ENCODE data around the gene CACNA2D4.

The CACNA2D4 gene

DNA sequence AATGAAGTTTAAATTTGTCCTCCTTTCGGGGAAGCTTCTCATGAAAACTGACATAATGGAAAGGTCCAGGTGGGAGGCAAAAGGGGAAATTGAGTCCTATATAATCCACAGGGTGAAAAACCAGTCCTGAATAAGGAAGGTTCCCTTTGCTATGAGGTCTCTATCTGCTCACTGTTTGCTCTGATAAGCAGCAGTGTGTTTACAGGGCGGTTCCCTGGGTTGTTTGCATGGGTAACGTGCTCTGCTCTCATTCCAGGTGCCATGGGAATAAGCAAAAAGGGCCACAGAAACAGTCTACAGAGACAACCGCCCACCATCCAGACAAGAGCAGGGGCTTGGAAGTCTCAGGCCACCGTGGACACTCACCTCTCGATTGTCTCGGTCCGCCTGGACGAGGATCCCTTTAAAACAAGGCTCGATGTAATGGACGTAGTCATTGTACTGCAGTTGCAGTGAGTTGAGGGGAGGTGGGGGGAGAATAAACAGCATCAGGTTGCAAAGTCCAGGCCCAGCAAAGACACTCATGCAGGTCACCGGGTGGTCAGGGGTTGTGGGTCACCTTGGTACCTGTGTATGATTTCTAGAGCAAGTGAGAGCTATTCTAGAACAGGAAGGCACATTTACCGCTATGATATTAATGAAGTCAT lies 32.7 kb downstream of the CACNA2D4 start:
- Histone ChIP-seq H3K4me1 (ENCODE audit: control insufficient read depth in 1 of 2, insufficient read depth in 2 of 2, low read length in 2 of 2) (no peaks in the 10 kb centered on the region), H3K4me3 (ENCODE audit: low read depth in 1 of 2, low read length in 2 of 2) (no peak overlapping the region), H3K9me3 (ENCODE audit: control insufficient read depth in 1 of 2, low read length in 2 of 2) (no peaks in the 10 kb centered on the region), H3K27me3 (ENCODE audit: control insufficient read depth in 1 of 2, insufficient read depth in 2 of 2, low read length in 2 of 2) (no peaks in the 10 kb centered on the region), H3K27ac (ENCODE audit: low read depth, low read length) (no peak overlapping the region), H3K9ac (ENCODE audit: low read depth in 1 of 2, low read length in 2 of 2) (no peak overlapping the region), H3K36me3 (ENCODE audit: control insufficient read depth in 1 of 2, insufficient read depth in 2 of 2, low read length in 2 of 2) (no peaks in the 10 kb centered on the region)

- Histone ChIP-seq H3K27ac (ENCODE audit: low read depth, low read length) (no peak overlapping the region), H3K36me3 (ENCODE audit: control insufficient read depth in 1 of 2, insufficient read depth in 2 of 2, low read length in 2 of 2) (no peaks in the 10 kb centered on the region), H3K4me1 (ENCODE audit: control insufficient read depth in 1 of 2, insufficient read depth in 2 of 2, low read length in 2 of 2) (no peaks in the 10 kb centered on the region), H3K27me3 (ENCODE audit: control insufficient read depth in 1 of 2, insufficient read depth in 2 of 2, low read length in 2 of 2) (no peaks in the 10 kb centered on the region), H3K9me3 (ENCODE audit: control insufficient read depth in 1 of 2, low read length in 2 of 2) (no peaks in the 10 kb centered on the region), H3K4me3 (ENCODE audit: low read depth in 1 of 2, low read length in 2 of 2) (no peak overlapping the region), H3K9ac (ENCODE audit: low read depth in 1 of 2, low read length in 2 of 2) (no peak overlapping the region)
Observed at GRCh38 chr12:1885082-1885596, 33.3 kb downstream of the CACNA2D4 start.

DNA sequence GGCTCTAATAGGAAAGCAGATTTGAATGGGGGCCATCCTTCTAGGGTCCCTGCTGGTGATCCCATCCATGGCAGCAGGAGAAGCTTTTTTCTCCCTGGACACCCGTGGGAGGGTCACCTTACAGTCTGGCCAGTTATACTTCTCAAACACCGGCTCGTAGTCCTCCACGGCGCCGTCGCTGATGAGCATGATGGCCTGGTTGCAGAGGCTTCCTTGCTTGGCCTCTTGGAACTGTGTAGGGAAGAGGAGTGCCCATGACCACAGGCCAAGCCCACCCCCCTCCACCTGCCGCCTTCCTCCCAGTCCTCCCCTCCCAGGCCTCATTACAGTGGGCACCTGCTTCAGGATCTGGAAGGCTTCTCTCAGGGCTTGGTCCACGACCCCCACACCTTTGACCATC lies 33.8 kb downstream of the CACNA2D4 start:
- H3K9me3 ChIP-seq (ENCODE audit: control insufficient read depth in 1 of 2, low read length in 2 of 2): no peaks in the 10 kb centered on the region
- H3K27me3 ChIP-seq (ENCODE audit: control insufficient read depth in 1 of 2, insufficient read depth in 2 of 2, low read length in 2 of 2): no peaks in the 10 kb centered on the region
- no peak overlapping the region for H3K9ac ChIP-seq (ENCODE audit: low read depth in 1 of 2, low read length in 2 of 2)
- no peaks in the 10 kb centered on the region for H3K4me1 ChIP-seq (ENCODE audit: control insufficient read depth in 1 of 2, insufficient read depth in 2 of 2, low read length in 2 of 2)
- no peaks in the 10 kb centered on the region for H3K36me3 ChIP-seq (ENCODE audit: control insufficient read depth in 1 of 2, insufficient read depth in 2 of 2, low read length in 2 of 2)
- no peak overlapping the region for H3K27ac ChIP-seq (ENCODE audit: low read depth, low read length)
- H3K4me3 ChIP-seq (ENCODE audit: low read depth in 1 of 2, low read length in 2 of 2): no peak overlapping the region

DNA sequence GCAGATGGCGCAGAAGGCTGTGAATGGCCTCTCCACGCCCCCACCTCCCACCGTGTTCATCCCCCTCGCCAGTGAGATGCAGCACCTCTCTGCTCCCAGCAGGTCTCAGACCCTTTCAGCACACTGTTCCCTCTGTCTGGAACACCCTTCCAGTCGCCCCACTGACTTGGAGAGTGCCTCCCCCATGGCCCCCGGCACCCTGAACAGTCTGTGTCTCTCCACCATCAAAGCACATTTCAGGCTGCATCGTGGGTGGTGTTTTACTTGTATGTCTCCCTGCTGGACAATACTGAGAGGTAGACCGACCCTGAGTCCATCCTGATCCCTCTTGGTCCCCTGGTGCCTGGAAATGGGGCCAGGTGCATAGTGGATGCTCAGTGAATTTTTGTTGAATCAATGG lies 34.9 kb downstream of the CACNA2D4 start:
- Histone ChIP-seq H3K36me3 (ENCODE audit: control insufficient read depth in 1 of 2, insufficient read depth in 2 of 2, low read length in 2 of 2) (no peaks in the 10 kb centered on the region), H3K4me1 (ENCODE audit: control insufficient read depth in 1 of 2, insufficient read depth in 2 of 2, low read length in 2 of 2) (no peaks in the 10 kb centered on the region), H3K27me3 (ENCODE audit: control insufficient read depth in 1 of 2, insufficient read depth in 2 of 2, low read length in 2 of 2) (no peaks in the 10 kb centered on the region), H3K4me3 (ENCODE audit: low read depth in 1 of 2, low read length in 2 of 2) (no peak overlapping the region), H3K9ac (ENCODE audit: low read depth in 1 of 2, low read length in 2 of 2) (no peak overlapping the region), H3K9me3 (ENCODE audit: control insufficient read depth in 1 of 2, low read length in 2 of 2) (no peaks in the 10 kb centered on the region), H3K27ac (ENCODE audit: low read depth, low read length) (no peak overlapping the region)

- H3K4me1 ChIP-seq (ENCODE audit: control insufficient read depth in 1 of 2, insufficient read depth in 2 of 2, low read length in 2 of 2): no peaks in the 10 kb centered on the region
- no peak overlapping the region for H3K4me3 ChIP-seq (ENCODE audit: low read depth in 1 of 2, low read length in 2 of 2)
- no peak overlapping the region for H3K27ac ChIP-seq (ENCODE audit: low read depth, low read length)
- H3K36me3 ChIP-seq (ENCODE audit: control insufficient read depth in 1 of 2, insufficient read depth in 2 of 2, low read length in 2 of 2): no peaks in the 10 kb centered on the region
- no peaks in the 10 kb centered on the region for H3K9me3 ChIP-seq (ENCODE audit: control insufficient read depth in 1 of 2, low read length in 2 of 2)
- H3K9ac ChIP-seq (ENCODE audit: low read depth in 1 of 2, low read length in 2 of 2): no peak overlapping the region
- H3K27me3 ChIP-seq (ENCODE audit: control insufficient read depth in 1 of 2, insufficient read depth in 2 of 2, low read length in 2 of 2): no peaks in the 10 kb centered on the region
Observed at GRCh38 chr12:1882850-1883470, 35.5 kb downstream of the CACNA2D4 start.

GRCh38 chr12:1882405-1882804 lies 36.0 kb downstream of the CACNA2D4 start:
- Histone ChIP-seq H3K36me3 (ENCODE audit: control insufficient read depth in 1 of 2, insufficient read depth in 2 of 2, low read length in 2 of 2) (no peaks in the 10 kb centered on the region), H3K4me1 (ENCODE audit: control insufficient read depth in 1 of 2, insufficient read depth in 2 of 2, low read length in 2 of 2) (no peaks in the 10 kb centered on the region), H3K9ac (ENCODE audit: low read depth in 1 of 2, low read length in 2 of 2) (no peak overlapping the region), H3K9me3 (ENCODE audit: control insufficient read depth in 1 of 2, low read length in 2 of 2) (no peaks in the 10 kb centered on the region), H3K4me3 (ENCODE audit: low read depth in 1 of 2, low read length in 2 of 2) (no peak overlapping the region), H3K27me3 (ENCODE audit: control insufficient read depth in 1 of 2, insufficient read depth in 2 of 2, low read length in 2 of 2) (no peaks in the 10 kb centered on the region), H3K27ac (ENCODE audit: low read depth, low read length) (no peak overlapping the region)

DNA sequence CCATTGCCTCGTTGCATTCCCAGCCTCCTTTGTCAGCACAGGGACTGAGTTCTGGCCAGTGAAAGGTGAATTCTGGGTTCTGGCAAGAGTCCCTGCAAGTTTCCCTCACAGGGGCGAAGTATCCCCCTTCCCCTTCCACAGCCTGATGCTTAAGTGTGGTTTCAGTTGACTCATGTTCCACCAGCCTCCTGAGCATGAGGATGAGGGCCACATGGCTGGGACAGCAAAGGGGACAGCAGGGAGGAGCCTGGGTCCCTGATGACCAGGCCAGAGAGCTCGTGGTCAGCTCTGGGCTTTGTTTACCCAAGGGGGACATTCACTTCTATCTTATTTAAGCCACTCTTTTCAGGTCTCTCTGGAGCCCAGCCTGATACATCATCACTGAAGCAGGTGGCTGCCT lies 36.5 kb downstream of the CACNA2D4 start:
- no peaks in the 10 kb centered on the region for H3K27me3 ChIP-seq (ENCODE audit: control insufficient read depth in 1 of 2, insufficient read depth in 2 of 2, low read length in 2 of 2)
- no peak overlapping the region for H3K27ac ChIP-seq (ENCODE audit: low read depth, low read length)
- no peaks in the 10 kb centered on the region for H3K9me3 ChIP-seq (ENCODE audit: control insufficient read depth in 1 of 2, low read length in 2 of 2)
- H3K4me1 ChIP-seq (ENCODE audit: control insufficient read depth in 1 of 2, insufficient read depth in 2 of 2, low read length in 2 of 2): no peaks in the 10 kb centered on the region
- no peak overlapping the region for H3K9ac ChIP-seq (ENCODE audit: low read depth in 1 of 2, low read length in 2 of 2)
- no peaks in the 10 kb centered on the region for H3K36me3 ChIP-seq (ENCODE audit: control insufficient read depth in 1 of 2, insufficient read depth in 2 of 2, low read length in 2 of 2)
- H3K4me3 ChIP-seq (ENCODE audit: low read depth in 1 of 2, low read length in 2 of 2): no peak overlapping the region

DNA sequence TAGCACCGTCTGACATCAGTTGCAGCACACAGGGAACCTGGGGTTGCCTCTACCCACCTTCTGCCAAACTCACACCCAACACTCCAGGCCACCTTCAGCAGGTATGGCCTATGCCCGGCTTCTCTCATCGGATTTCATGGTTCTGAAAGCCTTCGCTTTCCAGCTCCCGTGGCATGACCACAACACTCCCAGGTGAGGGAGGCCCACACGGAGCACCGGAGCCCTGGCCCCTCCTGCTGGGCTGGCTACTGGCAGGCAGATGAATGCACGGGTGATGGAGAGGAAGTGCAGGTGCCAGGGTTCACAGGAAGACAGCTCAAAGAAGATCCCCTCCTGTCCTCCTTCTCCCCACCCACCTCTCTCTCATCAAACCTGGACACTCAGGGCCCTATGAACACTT lies 37.2 kb downstream of the CACNA2D4 start:
- H3K27me3 ChIP-seq (ENCODE audit: control insufficient read depth in 1 of 2, insufficient read depth in 2 of 2, low read length in 2 of 2): no peaks in the 10 kb centered on the region
- H3K9me3 ChIP-seq (ENCODE audit: control insufficient read depth in 1 of 2, low read length in 2 of 2): no peaks in the 10 kb centered on the region
- H3K27ac ChIP-seq (ENCODE audit: low read depth, low read length): no peak overlapping the region
- no peak overlapping the region for H3K9ac ChIP-seq (ENCODE audit: low read depth in 1 of 2, low read length in 2 of 2)
- H3K4me1 ChIP-seq (ENCODE audit: control insufficient read depth in 1 of 2, insufficient read depth in 2 of 2, low read length in 2 of 2): no peaks in the 10 kb centered on the region
- no peaks in the 10 kb centered on the region for H3K36me3 ChIP-seq (ENCODE audit: control insufficient read depth in 1 of 2, insufficient read depth in 2 of 2, low read length in 2 of 2)
- no peak overlapping the region for H3K4me3 ChIP-seq (ENCODE audit: low read depth in 1 of 2, low read length in 2 of 2)

DNA sequence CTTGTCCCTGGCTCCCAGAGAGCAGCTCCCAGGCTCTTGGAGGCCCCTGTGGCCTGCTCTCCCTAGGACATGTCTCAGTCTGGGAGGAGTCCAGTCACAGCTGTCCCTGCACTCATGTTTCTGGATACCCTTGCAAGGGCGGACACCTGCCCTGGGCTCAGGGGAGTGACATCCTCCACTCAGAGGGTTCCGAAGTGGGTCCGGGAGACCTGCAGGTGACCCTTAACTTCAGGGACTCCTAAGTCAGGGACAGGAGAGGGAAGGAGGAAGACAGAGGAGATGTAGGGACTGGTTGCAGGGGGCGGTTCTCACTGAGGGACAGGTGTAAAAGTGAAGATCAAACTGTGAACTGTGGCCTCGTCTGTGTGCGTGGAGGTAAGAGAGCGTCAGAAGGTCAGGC lies 37.6 kb downstream of the CACNA2D4 start:
- no peaks in the 10 kb centered on the region for H3K27me3 ChIP-seq (ENCODE audit: control insufficient read depth in 1 of 2, insufficient read depth in 2 of 2, low read length in 2 of 2)
- H3K9me3 ChIP-seq (ENCODE audit: control insufficient read depth in 1 of 2, low read length in 2 of 2): no peaks in the 10 kb centered on the region
- H3K36me3 ChIP-seq (ENCODE audit: control insufficient read depth in 1 of 2, insufficient read depth in 2 of 2, low read length in 2 of 2): no peaks in the 10 kb centered on the region
- no peak overlapping the region for H3K4me3 ChIP-seq (ENCODE audit: low read depth in 1 of 2, low read length in 2 of 2)
- no peak overlapping the region for H3K9ac ChIP-seq (ENCODE audit: low read depth in 1 of 2, low read length in 2 of 2)
- H3K4me1 ChIP-seq (ENCODE audit: control insufficient read depth in 1 of 2, insufficient read depth in 2 of 2, low read length in 2 of 2): no peaks in the 10 kb centered on the region
- no peak overlapping the region for H3K27ac ChIP-seq (ENCODE audit: low read depth, low read length)

DNA sequence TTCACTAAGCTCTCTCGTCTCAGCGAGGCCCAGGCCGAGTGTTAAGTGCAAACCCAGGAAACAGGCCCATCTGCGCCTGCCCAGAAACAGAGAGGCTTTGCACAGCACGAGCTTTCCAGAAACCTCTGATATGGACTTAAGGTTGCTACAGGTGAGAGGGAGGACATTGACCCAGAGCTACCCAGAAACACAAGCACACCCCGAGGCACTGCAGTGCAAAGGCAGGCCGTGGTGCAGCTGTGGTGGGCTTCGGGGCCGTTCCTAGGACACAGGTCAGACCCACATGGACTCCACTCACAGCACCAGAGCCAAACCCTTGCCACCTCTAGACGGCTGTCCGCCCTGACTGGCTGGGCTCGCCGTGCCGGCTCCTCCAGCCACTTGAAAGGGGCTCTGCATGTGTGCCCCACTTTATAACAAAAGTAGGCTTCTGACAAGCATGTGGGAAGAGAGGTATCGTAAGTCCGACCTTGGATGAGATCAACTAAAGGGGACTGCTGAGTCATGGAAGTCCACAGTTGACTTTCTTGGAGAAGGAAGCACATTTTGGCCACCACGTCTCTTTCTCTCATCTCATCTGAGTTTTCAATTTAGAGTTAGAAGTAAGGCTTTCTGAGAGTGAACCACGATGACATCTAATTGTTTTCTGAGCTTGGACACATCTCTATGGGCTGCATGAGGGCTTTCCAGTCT lies 38.2 kb downstream of the CACNA2D4 start:
- H3K36me3 ChIP-seq (ENCODE audit: control insufficient read depth in 1 of 2, insufficient read depth in 2 of 2, low read length in 2 of 2): no peaks in the 10 kb centered on the region

More for the DNA sequence above, 38.2 kb downstream of the CACNA2D4 start:
- Histone ChIP-seq H3K27me3 (ENCODE audit: control insufficient read depth in 1 of 2, insufficient read depth in 2 of 2, low read length in 2 of 2) (no peaks in the 10 kb centered on the region), H3K4me1 (ENCODE audit: control insufficient read depth in 1 of 2, insufficient read depth in 2 of 2, low read length in 2 of 2) (no peaks in the 10 kb centered on the region), H3K27ac (ENCODE audit: low read depth, low read length) (no peak overlapping the region), H3K9me3 (ENCODE audit: control insufficient read depth in 1 of 2, low read length in 2 of 2) (no peaks in the 10 kb centered on the region), H3K4me3 (ENCODE audit: low read depth in 1 of 2, low read length in 2 of 2) (no peak overlapping the region), H3K9ac (ENCODE audit: low read depth in 1 of 2, low read length in 2 of 2) (no peak overlapping the region)

Measured in duodenal mucosa (tissue), 2 donors.